ENCODE data around the gene DENND1A. TPM values are rescaled to one million over a fixed set of nuclear protein-coding genes. Genes with fewer than 3 reads are reported as not detected.

DENND1A gene
- total RNA-seq, 6 experiments from 2014 or later = 13.9 to 22.6 (median 16.3) TPM

DNA sequence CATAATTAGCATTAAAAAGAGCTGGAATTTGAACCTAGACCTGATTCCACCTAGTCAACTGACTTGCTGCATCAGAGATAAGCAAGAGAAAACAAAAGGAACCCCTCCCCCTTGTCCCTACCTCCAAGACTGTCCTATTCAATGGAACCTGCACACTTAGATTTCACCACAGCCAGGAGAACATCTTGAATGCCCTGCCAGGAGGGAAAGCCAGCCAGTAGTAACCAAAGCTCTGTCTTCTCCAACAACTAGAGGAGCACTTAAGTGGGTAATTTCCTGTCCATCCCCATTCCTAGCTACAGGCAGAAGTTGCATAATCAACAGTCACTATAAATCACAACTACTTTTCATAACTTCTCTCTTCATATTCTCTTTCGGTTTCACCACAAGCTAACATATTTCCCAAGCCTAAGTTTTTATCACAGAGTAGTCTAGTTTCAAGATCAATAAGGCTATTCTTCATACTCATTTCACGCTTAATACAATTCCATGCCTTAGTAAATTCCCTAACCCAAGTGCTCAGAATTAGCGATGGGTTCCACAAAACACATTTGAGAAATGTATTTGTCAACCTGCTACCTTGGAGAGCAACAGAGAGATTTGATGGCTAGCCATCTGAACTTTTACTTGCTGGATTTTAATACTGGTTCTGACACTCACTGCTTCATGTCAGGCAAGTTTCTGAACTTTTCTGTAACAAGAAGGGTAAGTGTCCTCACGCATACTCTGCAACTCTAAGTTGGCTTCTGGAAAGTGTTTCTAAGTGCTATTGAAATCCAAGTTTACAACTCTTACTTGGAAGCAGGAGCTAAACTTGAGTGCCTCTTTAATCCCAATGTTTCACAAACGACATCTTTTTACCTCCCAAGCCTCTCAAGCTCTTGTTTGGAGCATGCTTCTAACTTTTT, 2.0 kb downstream of the DENND1A start:
- intact Hi-C loops (cut with DNase I) = no loop called here
- Histone ChIP-seq H3K4me3 (no peak overlapping the region), H3K27ac (peak overlapping the region; percentile 1 to 79 (median 18)), H3K9me3 (no peaks in the 10 kb centered on the region), H3K36me3 (no peaks in the 10 kb centered on the region), H3K4me1 (peaks cover 0 to 40% (median 15%) of the 10 kb centered on the region in 4 donors), H3K27me3 (no peaks in the 10 kb centered on the region)
- TF ChIP-seq POLR2A (IDR thresholded peaks at IDR 0.05) (no peak), CTCF (IDR thresholded peaks at IDR 0.05) (no peak)
- DNase-seq (no peak), ATAC-seq (peak in 1 of 4 donors; percentile 9)
- WGBS (ENCODE audit: insufficient coverage, low coverage, low lambda C conversion rate, missing lambda C conversion rate) = 25% methylated on average over 5 of the region's 5 CpGs

DNA sequence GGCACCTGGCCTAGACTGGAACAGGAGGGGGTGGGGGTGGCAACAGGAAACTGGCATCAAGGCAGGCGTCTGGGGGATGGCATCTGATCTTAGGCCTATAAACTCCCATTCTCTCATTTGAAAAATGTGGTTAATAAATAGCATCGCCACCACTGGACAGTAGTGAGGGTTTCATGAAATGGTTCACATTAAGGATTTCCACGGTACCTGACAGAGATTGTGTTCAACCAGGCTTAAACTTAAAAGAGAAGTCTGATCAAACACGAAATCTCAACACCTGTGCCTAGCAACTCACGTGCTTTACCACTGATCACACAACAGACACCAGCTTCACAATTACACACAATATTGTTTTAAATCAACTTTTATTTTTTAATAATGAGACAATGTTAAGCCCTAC, 3.0 kb downstream of the DENND1A start:
- intact Hi-C loops (cut with DNase I) = no loop called here
- Histone ChIP-seq H3K4me3 (no peak overlapping the region), H3K4me1 (peaks cover 0 to 48% (median 20%) of the 10 kb centered on the region in 4 donors)

GRCh38 chr9:123925819-123926218, 4.1 kb downstream of the DENND1A start:
- 39% methylated on average over 2 of the region's 2 CpGs for WGBS (ENCODE audit: insufficient coverage, low coverage, low lambda C conversion rate, missing lambda C conversion rate)
- Histone ChIP-seq H3K4me3 (no peak overlapping the region), H3K27ac (no peak overlapping the region), H3K36me3 (no peaks in the 10 kb centered on the region), H3K9me3 (no peaks in the 10 kb centered on the region), H3K4me1 (peaks cover 0 to 54% (median 22%) of the 10 kb centered on the region in 4 donors), H3K27me3 (no peaks in the 10 kb centered on the region)
- DNase-seq = no peak
- TF ChIP-seq CTCF (IDR thresholded peaks at IDR 0.05) (no peak), POLR2A (IDR thresholded peaks at IDR 0.05) (no peak)
- intact Hi-C loops (cut with DNase I) = no loop called here
- ATAC-seq = no peak

More for the DNA sequence above, 3.0 kb downstream of the DENND1A start:
- Histone ChIP-seq H3K27me3 (no peaks in the 10 kb centered on the region), H3K36me3 (no peaks in the 10 kb centered on the region), H3K9me3 (no peaks in the 10 kb centered on the region), H3K27ac (no peak overlapping the region)
- ATAC-seq (no peak), DNase-seq (no peak)
- TF ChIP-seq CTCF (IDR thresholded peaks at IDR 0.05) (no peak), POLR2A (IDR thresholded peaks at IDR 0.05) (no peak)
- 79% methylated on average over 3 of the region's 5 CpGs for WGBS (ENCODE audit: insufficient coverage, low coverage, low lambda C conversion rate, missing lambda C conversion rate)

GRCh38 chr9:123925161-123925560, 4.8 kb downstream of the DENND1A start:
- Histone ChIP-seq H3K36me3 (no peaks in the 10 kb centered on the region), H3K27me3 (no peaks in the 10 kb centered on the region), H3K4me3 (no peak overlapping the region), H3K4me1 (peaks cover 0 to 54% (median 22%) of the 10 kb centered on the region in 4 donors), H3K9me3 (no peaks in the 10 kb centered on the region), H3K27ac (no peak overlapping the region)
- intact Hi-C loops (cut with DNase I) = no loop called here
- TF ChIP-seq CTCF (IDR thresholded peaks at IDR 0.05) (no peak), POLR2A (IDR thresholded peaks at IDR 0.05) (no peak)
- DNase-seq (no peak), ATAC-seq (no peak)
- WGBS (ENCODE audit: insufficient coverage, low coverage, low lambda C conversion rate, missing lambda C conversion rate) = 95% methylated on average over 3 of the region's 3 CpGs

Data from right lobe of liver (tissue), 6 donors.